GM18511 (cell line): ENCODE data around the gene HMCN2.

ENCODE experiments used
- ATAC-seq: cut with Tn5 transposase; IDR thresholded peaks from one replicate; pipeline ENCODE4 v1.9.1; 2021; ENCODE audit warnings: mild to moderate bottlenecking, moderate library complexity; ENCODE audit not compliant: unreplicated experiment

The HMCN2 gene

GRCh38 chr9:130459941-130460669 lies 194.5 kb downstream of the HMCN2 start:
- ATAC-seq = no peak

- no peak for ATAC-seq
Measured at GRCh38 chr9:130461218-130461630, 195.7 kb downstream of the HMCN2 start.

- ATAC-seq = no peak
Measured at GRCh38 chr9:130461731-130462130, 196.2 kb downstream of the HMCN2 start.

GRCh38 chr9:130462685-130463540 lies 197.4 kb downstream of the HMCN2 start:
- no peak for ATAC-seq

GRCh38 chr9:130463763-130464745 lies 198.5 kb downstream of the HMCN2 start:
- no peak for ATAC-seq

GRCh38 chr9:130465383-130466096 lies 200.0 kb downstream of the HMCN2 start:
- no peak for ATAC-seq

GRCh38 chr9:130466537-130467217 lies 201.1 kb downstream of the HMCN2 start:
- ATAC-seq = no peak

GRCh38 chr9:130467316-130467715 lies 201.8 kb downstream of the HMCN2 start:
- ATAC-seq = no peak

- ATAC-seq = no peak
Measured at GRCh38 chr9:130468566-130468965, 203.0 kb downstream of the HMCN2 start.

GRCh38 chr9:130470269-130470668 lies 204.7 kb downstream of the HMCN2 start:
- ATAC-seq = no peak

GRCh38 chr9:130470950-130471349 lies 205.4 kb downstream of the HMCN2 start:
- no peak for ATAC-seq

GRCh38 chr9:130471411-130472183 lies 206.0 kb downstream of the HMCN2 start:
- ATAC-seq = no peak

GRCh38 chr9:130472184-130472705 lies 206.7 kb downstream of the HMCN2 start:
- ATAC-seq = no peak

- no peak for ATAC-seq
Measured at GRCh38 chr9:130473009-130473408, 207.4 kb downstream of the HMCN2 start.

- no peak for ATAC-seq
Measured at GRCh38 chr9:130473566-130473965, 208.0 kb downstream of the HMCN2 start.

- no peak for ATAC-seq
Measured at GRCh38 chr9:130474106-130474505, 208.5 kb downstream of the HMCN2 start.

- no peak for ATAC-seq
Measured at GRCh38 chr9:130476151-130476730, 210.7 kb downstream of the HMCN2 start.

- ATAC-seq = no peak
Measured at GRCh38 chr9:130477564-130477963, 212.0 kb downstream of the HMCN2 start.
